Liver (tissue), 3 donors: ENCODE results near the gene C8B.

Experiments
- ATF3 ChIP-seq: IDR thresholded peaks from 2 replicates; pipeline ENCODE4 v1.6.1; 2016; ENCODE audit warnings: antibody characterized with exemption
- CTCF ChIP-seq: fragments of 150-350 bp; IDR thresholded peaks from 2 replicates; pipeline ENCODE4 v1.5.1; 2017; ENCODE audit warnings: improper control_type of control experiment, low read depth, low read length; ENCODE audit not compliant: missing input control
- EGR1 ChIP-seq, 2 donors: IDR thresholded peaks; 2 replicates each; pipeline ENCODE4 v1.6.1; 2016 to 2018; ENCODE audit warnings: antibody characterized with exemption in 2 of 2, low read depth in 2 of 2
- GABPA ChIP-seq, 2 donors: IDR thresholded peaks in 1 of 2; conservative IDR thresholded peaks in 1 of 2; 2 replicates each; pipeline ENCODE4 v1.6.1; 2016; ENCODE audit warnings: antibody characterized with exemption in 2 of 2, mild to moderate bottlenecking in 1 of 2, moderate library complexity in 1 of 2
- HNF4A ChIP-seq, 2 donors: conservative IDR thresholded peaks; 2 replicates each; pipeline ENCODE4 v1.6.1; 2016; ENCODE audit warnings: antibody characterized with exemption in 2 of 2, mild to moderate bottlenecking in 2 of 2
- JUND ChIP-seq, 2 donors: IDR thresholded peaks; 2 replicates each; pipeline ENCODE4 v1.6.1; 2016; ENCODE audit warnings: antibody characterized with exemption in 2 of 2
- RAD21 ChIP-seq, 2 donors: IDR thresholded peaks; 2 replicates each; pipeline ENCODE4 v1.6.1; 2016; ENCODE audit warnings: antibody characterized with exemption in 2 of 2, mild to moderate bottlenecking in 2 of 2
- SP1 ChIP-seq: IDR thresholded peaks from 2 replicates; pipeline ENCODE4 v1.6.1; 2018; ENCODE audit warnings: antibody characterized with exemption, mild to moderate bottlenecking
- YY1 ChIP-seq: IDR thresholded peaks from 2 replicates; pipeline ENCODE4 v1.6.1; 2016; ENCODE audit warnings: antibody characterized with exemption, mild to moderate bottlenecking
- TF ChIP-seq, protein P1 (sequence below): IDR thresholded peaks from 2 replicates; pipeline ENCODE4 v1.6.1; 2016; ENCODE audit warnings: antibody characterized with exemption
- donor health status: healthy.
- donor health status: healthy.

DNA sequence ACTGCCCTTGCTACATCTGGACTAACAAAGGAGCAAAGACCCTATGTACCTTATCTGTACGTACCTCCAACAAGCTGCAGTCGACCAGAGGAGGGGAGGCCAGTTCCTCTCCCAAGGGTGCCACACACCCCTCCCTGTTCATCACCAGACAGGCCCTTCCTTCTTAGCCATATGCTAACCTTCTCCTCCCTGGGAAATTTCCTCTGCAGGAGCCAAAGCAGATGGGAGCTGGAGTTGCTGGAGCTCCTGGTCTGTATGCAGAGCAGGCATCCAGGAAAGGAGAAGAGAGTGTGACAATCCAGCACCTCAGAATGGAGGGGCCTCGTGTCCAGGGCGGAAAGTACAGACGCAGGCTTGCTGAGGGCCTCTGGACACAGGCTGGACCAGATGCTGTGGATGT is 48.5 kb downstream of the C8B start:
- TF ChIP-seq CTCF (no peak), ATF3 (no peak), JUND (IDR thresholded peaks at IDR 0.05) (no peak), SP1 (no peak), GABPA (IDR thresholded peaks at IDR 0.05 in 1 of 2, conservative IDR thresholded peaks at IDR 0.05 in 1 of 2) (no peak), EGR1 (IDR thresholded peaks at IDR 0.05; ENCODE audit: low read depth in 2 of 2) (no peak), HNF4A (conservative IDR thresholded peaks at IDR 0.05) (no peak), RAD21 (IDR thresholded peaks at IDR 0.05) (no peak), YY1 (no peak)
- TF ChIP-seq, protein P1, sequence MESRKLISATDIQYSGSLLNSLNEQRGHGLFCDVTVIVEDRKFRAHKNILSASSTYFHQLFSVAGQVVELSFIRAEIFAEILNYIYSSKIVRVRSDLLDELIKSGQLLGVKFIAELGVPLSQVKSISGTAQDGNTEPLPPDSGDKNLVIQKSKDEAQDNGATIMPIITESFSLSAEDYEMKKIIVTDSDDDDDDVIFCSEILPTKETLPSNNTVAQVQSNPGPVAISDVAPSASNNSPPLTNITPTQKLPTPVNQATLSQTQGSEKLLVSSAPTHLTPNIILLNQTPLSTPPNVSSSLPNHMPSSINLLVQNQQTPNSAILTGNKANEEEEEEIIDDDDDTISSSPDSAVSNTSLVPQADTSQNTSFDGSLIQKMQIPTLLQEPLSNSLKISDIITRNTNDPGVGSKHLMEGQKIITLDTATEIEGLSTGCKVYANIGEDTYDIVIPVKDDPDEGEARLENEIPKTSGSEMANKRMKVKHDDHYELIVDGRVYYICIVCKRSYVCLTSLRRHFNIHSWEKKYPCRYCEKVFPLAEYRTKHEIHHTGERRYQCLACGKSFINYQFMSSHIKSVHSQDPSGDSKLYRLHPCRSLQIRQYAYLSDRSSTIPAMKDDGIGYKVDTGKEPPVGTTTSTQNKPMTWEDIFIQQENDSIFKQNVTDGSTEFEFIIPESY: no peak
